Upper lobe of left lung (tissue), 4 donors: Measurements from ENCODE around the gene SLC12A2.

Experiments
- EP300 ChIP-seq, 4 donors: sonication (generic); formaldehyde crosslinking; IDR thresholded peaks; one replicate each; pipeline ENCODE4 v1.5.1; 2017; ENCODE audit warnings: antibody characterized with exemption in 4 of 4, control low read depth in 2 of 4
- POLR2A ChIP-seq, 4 donors: fragments of 450-650 bp; IDR thresholded peaks; one replicate each; pipeline ENCODE4 v1.5.1; 2016 to 2017; ENCODE audit warnings: antibody characterized with exemption in 4 of 4, mild to moderate bottlenecking in 2 of 4
- TF ChIP-seq, protein P1 (sequence below), 6 experiments: fragments of 450-650 bp in 4 of 6; fragments of 200-600 bp in 2 of 6; sonication (generic) in 2 of 6; IDR thresholded peaks; one replicate each; pipeline ENCODE4 v1.5.1; 2016 to 2019; ENCODE audit warnings: antibody characterized with exemption in 6 of 6

DNA sequence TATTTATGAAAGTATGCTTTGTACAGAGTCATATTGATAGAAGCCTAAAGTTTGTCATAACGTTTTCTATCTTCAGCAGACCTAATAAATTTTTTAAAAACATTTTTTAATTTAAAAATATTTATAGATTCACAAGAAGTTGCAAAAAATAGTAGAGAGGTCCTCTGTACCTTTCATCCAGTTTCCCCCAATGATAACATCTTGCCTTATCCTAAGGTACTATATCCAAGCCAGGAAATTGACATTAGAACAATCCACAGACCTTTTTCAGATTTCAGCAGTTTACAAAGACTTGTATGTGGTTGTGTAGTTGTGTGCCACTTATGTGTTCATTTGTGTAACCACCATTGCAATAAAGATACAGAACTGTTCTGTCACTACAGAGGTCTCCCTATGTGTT is 88.5 kb downstream of the SLC12A2 start:
- TF ChIP-seq, protein P1, sequence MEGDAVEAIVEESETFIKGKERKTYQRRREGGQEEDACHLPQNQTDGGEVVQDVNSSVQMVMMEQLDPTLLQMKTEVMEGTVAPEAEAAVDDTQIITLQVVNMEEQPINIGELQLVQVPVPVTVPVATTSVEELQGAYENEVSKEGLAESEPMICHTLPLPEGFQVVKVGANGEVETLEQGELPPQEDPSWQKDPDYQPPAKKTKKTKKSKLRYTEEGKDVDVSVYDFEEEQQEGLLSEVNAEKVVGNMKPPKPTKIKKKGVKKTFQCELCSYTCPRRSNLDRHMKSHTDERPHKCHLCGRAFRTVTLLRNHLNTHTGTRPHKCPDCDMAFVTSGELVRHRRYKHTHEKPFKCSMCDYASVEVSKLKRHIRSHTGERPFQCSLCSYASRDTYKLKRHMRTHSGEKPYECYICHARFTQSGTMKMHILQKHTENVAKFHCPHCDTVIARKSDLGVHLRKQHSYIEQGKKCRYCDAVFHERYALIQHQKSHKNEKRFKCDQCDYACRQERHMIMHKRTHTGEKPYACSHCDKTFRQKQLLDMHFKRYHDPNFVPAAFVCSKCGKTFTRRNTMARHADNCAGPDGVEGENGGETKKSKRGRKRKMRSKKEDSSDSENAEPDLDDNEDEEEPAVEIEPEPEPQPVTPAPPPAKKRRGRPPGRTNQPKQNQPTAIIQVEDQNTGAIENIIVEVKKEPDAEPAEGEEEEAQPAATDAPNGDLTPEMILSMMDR (IDR thresholded peaks at IDR 0.05), result no peak
- TF ChIP-seq POLR2A (IDR thresholded peaks at IDR 0.05), result no peak
- no peak for TF ChIP-seq EP300 (IDR thresholded peaks at IDR 0.05)
